Activated T-cell treated with anti-CD3 and anti-CD28 coated beads, Interleukin-2, amount 50 U/mL, for 72 hours (primary cell): ENCODE results near the gene SSR3. TPM values are rescaled to one million over a fixed set of nuclear protein-coding genes. Genes with fewer than 3 reads are reported as not detected.

ENCODE experiments used
- ATAC-seq, 2 donors: fragments of 150-1000 bp; cut with Tn5 transposase; replicated peaks in 1 of 2; 2 replicates each; pipeline ENCODE4 v1.10.0; 2021; ENCODE audit warnings: moderate library complexity in 2 of 2, mild to moderate bottlenecking in 1 of 2
- DNase-seq, 2 donors: peaks; one replicate each; pipeline ENCODE4 v3.0.0; 2021 to 2022; ENCODE audit warnings: mixed read lengths in 1 of 2
- H3K27ac Mint-ChIP-seq: one replicate; pipeline ENCODE4 v1.8.0; 2022; ENCODE audit warnings: mild to moderate bottlenecking, moderate library complexity, mixed read lengths
- H3K27me3 Mint-ChIP-seq: one replicate; pipeline ENCODE4 v1.8.0; 2022; ENCODE audit warnings: low read depth, mixed read lengths
- H3K36me3 Mint-ChIP-seq, 2 donors: one replicate each; pipeline ENCODE4 v1.8.0; 2022; ENCODE audit warnings: mixed read lengths in 2 of 2, mild to moderate bottlenecking in 1 of 2; ENCODE audit not compliant: insufficient read depth in 2 of 2
- H3K4me1 Mint-ChIP-seq: one replicate; pipeline ENCODE4 v1.8.0; 2022; ENCODE audit warnings: low read depth, mixed read lengths
- H3K4me3 Mint-ChIP-seq, 2 donors: one replicate each; pipeline ENCODE4 v1.8.0; 2022; ENCODE audit warnings: mild to moderate bottlenecking in 2 of 2, mixed read lengths in 2 of 2, moderate library complexity in 2 of 2
- H3K9me3 Mint-ChIP-seq, 2 donors: one replicate each; pipeline ENCODE4 v1.8.0; 2022; ENCODE audit warnings: mixed read lengths in 2 of 2
- total RNA-seq, 2 donors: library from RNA; stranded (reverse); gene quantifications; one replicate each; pipeline ENCODE4 v1.2.3, GENCODE V29; 2022

Gene SSR3
- total RNA-seq, 2 donors from 2014 or later = 189 to 204 TPM

DNA sequence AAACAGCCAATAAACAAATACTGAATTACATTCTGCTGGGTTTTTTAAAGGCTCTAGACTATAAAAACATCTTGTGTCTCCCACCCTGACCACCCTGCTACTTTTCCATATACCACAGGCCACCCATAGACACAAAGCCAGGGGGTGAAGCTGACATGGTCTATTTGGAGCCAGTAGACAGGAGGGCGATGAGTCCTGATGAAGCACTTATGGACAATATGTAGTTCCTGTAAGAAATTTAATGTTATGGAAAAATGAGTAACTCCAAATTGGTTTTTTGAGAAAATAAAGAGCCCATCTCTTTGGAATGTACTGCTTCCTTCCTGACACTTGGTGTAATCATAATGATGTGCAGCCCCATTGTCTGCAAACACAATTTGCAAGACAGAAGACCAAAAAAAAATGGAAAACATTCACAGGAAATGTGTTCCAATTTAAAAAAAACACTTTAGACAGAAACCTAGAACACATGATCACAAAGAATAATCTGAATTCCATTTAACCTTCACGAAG is 11.8 kb downstream of the SSR3 start:
- H3K27ac Mint-ChIP-seq = no peak overlapping the region
- no peak for DNase-seq
- H3K9me3 Mint-ChIP-seq = no peaks in the 10 kb centered on the region
- peaks cover 13% of the 10 kb centered on the region for H3K4me1 Mint-ChIP-seq
- no peaks in the 10 kb centered on the region for H3K27me3 Mint-ChIP-seq
- H3K4me3 Mint-ChIP-seq = no peak overlapping the region
- no peak for ATAC-seq
- peaks cover 7 to 23% of the 10 kb centered on the region in 2 donors for H3K36me3 Mint-ChIP-seq

GRCh38 chr3:156542101-156543042 is 12.5 kb downstream of the SSR3 start:
- H3K4me3 Mint-ChIP-seq = no peak overlapping the region
- DNase-seq = no peak
- no peaks in the 10 kb centered on the region for H3K27me3 Mint-ChIP-seq
- no peak for ATAC-seq
- no peaks in the 10 kb centered on the region for H3K9me3 Mint-ChIP-seq
- H3K36me3 Mint-ChIP-seq = peaks cover 7 to 21% of the 10 kb centered on the region in 2 donors
- H3K27ac Mint-ChIP-seq = no peak overlapping the region
- H3K4me1 Mint-ChIP-seq = peaks cover 11% of the 10 kb centered on the region

- no peak overlapping the region for H3K4me3 Mint-ChIP-seq
- ATAC-seq (no peak), DNase-seq (no peak)
- H3K4me1 Mint-ChIP-seq = peaks cover 9% of the 10 kb centered on the region
- H3K27ac Mint-ChIP-seq = no peak overlapping the region
- no peaks in the 10 kb centered on the region for H3K9me3 Mint-ChIP-seq
- no peaks in the 10 kb centered on the region for H3K27me3 Mint-ChIP-seq
- peaks cover 0 to 5% of the 10 kb centered on the region in 2 donors for H3K36me3 Mint-ChIP-seq
Measured at GRCh38 chr3:156539802-156540201, 15.1 kb downstream of the SSR3 start.

DNA sequence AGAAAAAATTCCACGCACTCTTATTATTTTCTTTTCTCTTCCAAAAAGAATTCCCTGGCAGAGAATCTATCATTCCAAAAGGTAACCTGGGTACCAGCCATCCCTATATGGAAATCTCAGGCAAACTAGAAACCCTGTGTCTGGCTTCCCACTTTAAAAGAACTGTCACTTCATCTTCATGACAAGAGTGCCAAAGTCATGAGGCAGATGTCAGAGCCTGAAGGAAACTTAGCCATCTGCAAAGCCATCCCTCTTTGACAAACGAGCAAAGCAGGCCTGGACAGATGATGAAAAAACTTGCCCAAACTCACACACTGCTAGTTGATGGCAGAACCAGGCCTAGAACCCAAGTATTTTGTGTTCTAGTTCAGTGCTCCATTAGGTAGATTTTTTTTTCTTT is 15.9 kb downstream of the SSR3 start:
- peaks cover 9% of the 10 kb centered on the region for H3K4me1 Mint-ChIP-seq
- H3K9me3 Mint-ChIP-seq = no peaks in the 10 kb centered on the region
- H3K27me3 Mint-ChIP-seq = no peaks in the 10 kb centered on the region
- no peak overlapping the region for H3K4me3 Mint-ChIP-seq
- no peak overlapping the region for H3K27ac Mint-ChIP-seq
- ATAC-seq = no peak
- DNase-seq = no peak
- H3K36me3 Mint-ChIP-seq = peaks cover 0 to 5% of the 10 kb centered on the region in 2 donors

GRCh38 chr3:156536524-156537316 is 18.2 kb downstream of the SSR3 start:
- no peak overlapping the region for H3K27ac Mint-ChIP-seq
- H3K4me3 Mint-ChIP-seq = no peak overlapping the region
- H3K9me3 Mint-ChIP-seq = no peaks in the 10 kb centered on the region
- no peaks in the 10 kb centered on the region for H3K27me3 Mint-ChIP-seq
- peaks cover 9% of the 10 kb centered on the region for H3K4me1 Mint-ChIP-seq
- ATAC-seq = no peak
- H3K36me3 Mint-ChIP-seq = peaks cover 0 to 2% of the 10 kb centered on the region in 2 donors
- DNase-seq = no peak

GRCh38 chr3:156535798-156536197 is 19.1 kb downstream of the SSR3 start:
- H3K9me3 Mint-ChIP-seq = no peaks in the 10 kb centered on the region
- H3K27ac Mint-ChIP-seq = no peak overlapping the region
- ATAC-seq = no peak
- H3K27me3 Mint-ChIP-seq = no peaks in the 10 kb centered on the region
- peaks cover 0 to 2% of the 10 kb centered on the region in 2 donors for H3K36me3 Mint-ChIP-seq
- no peak overlapping the region for H3K4me3 Mint-ChIP-seq
- H3K4me1 Mint-ChIP-seq = peaks cover 9% of the 10 kb centered on the region
- no peak for DNase-seq

GRCh38 chr3:156535162-156535627 is 19.7 kb downstream of the SSR3 start:
- DNase-seq = peak; percentile 23 to 27
- Mint-ChIP-seq H3K9me3 (no peaks in the 10 kb centered on the region), H3K36me3 (no peaks in the 10 kb centered on the region), H3K4me1 (peaks cover 9% of the 10 kb centered on the region), H3K4me3 (no peak overlapping the region), H3K27ac (no peak overlapping the region), H3K27me3 (no peaks in the 10 kb centered on the region)
- ATAC-seq = peak; percentile 81 to 89

GRCh38 chr3:156533205-156533604 is 21.7 kb downstream of the SSR3 start:
- Mint-ChIP-seq H3K4me3 (no peak overlapping the region), H3K27me3 (peaks cover 6% of the 10 kb centered on the region), H3K4me1 (peaks cover 9% of the 10 kb centered on the region), H3K27ac (no peak overlapping the region), H3K9me3 (no peaks in the 10 kb centered on the region), H3K36me3 (no peaks in the 10 kb centered on the region)
- no peak for DNase-seq
- no peak for ATAC-seq

GRCh38 chr3:156532730-156533129 is 22.2 kb downstream of the SSR3 start:
- Mint-ChIP-seq H3K9me3 (no peaks in the 10 kb centered on the region), H3K27me3 (peaks cover 11% of the 10 kb centered on the region), H3K27ac (no peak overlapping the region), H3K4me3 (no peak overlapping the region), H3K36me3 (no peaks in the 10 kb centered on the region), H3K4me1 (peaks cover 9% of the 10 kb centered on the region)
- ATAC-seq (no peak), DNase-seq (no peak)

DNA sequence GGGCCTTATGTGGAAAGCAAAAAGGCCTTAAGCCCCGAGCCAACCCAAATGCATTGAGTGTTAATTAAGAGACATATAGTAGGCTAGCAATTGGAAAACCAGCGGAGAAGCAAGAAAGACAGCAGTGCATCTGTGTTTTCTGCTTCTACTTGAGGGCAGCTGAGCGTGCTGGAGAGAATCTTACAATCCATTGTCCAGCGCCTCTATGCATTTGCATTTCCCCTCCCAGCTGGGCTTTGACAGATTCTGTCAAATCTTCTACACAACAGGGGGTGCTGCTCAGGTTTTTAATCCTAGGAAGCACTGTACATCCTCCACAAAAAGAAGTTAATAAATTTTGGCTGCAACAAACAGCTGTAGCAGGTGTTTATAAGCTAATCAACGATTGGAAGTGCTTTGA is 23.9 kb downstream of the SSR3 start:
- no peaks in the 10 kb centered on the region for H3K9me3 Mint-ChIP-seq
- peaks cover 11% of the 10 kb centered on the region for H3K27me3 Mint-ChIP-seq
- peaks cover 8% of the 10 kb centered on the region for H3K4me1 Mint-ChIP-seq
- no peak for DNase-seq
- no peak overlapping the region for H3K27ac Mint-ChIP-seq
- H3K4me3 Mint-ChIP-seq = no peak overlapping the region
- H3K36me3 Mint-ChIP-seq = no peaks in the 10 kb centered on the region
- ATAC-seq = no peak

GRCh38 chr3:156527060-156527459 is 27.9 kb downstream of the SSR3 start:
- Mint-ChIP-seq H3K4me3 (no peak overlapping the region), H3K27me3 (peaks cover 28% of the 10 kb centered on the region), H3K4me1 (peaks cover 13% of the 10 kb centered on the region), H3K36me3 (peaks cover 0 to 4% of the 10 kb centered on the region in 2 donors), H3K27ac (no peak overlapping the region), H3K9me3 (no peaks in the 10 kb centered on the region)
- ATAC-seq = no peak
- DNase-seq = no peak

GRCh38 chr3:156525808-156526207 is 29.1 kb downstream of the SSR3 start:
- ATAC-seq = no peak
- H3K36me3 Mint-ChIP-seq = peaks cover 0 to 4% of the 10 kb centered on the region in 2 donors
- H3K4me3 Mint-ChIP-seq = no peak overlapping the region

GRCh38 chr3:156522673-156523072 is 32.2 kb downstream of the SSR3 start:
- Mint-ChIP-seq H3K4me3 (no peak overlapping the region), H3K4me1 (peaks cover 28% of the 10 kb centered on the region), H3K36me3 (peaks cover 0 to 4% of the 10 kb centered on the region in 2 donors), H3K27ac (peak overlapping the region; percentile 41), H3K9me3 (no peaks in the 10 kb centered on the region), H3K27me3 (peaks cover 36% of the 10 kb centered on the region)
- ATAC-seq (no peak), DNase-seq (no peak)

More at GRCh38 chr3:156525808-156526207, 29.1 kb downstream of the SSR3 start:
- Mint-ChIP-seq H3K4me1 (peaks cover 13% of the 10 kb centered on the region), H3K27ac (no peak overlapping the region), H3K27me3 (peaks cover 28% of the 10 kb centered on the region), H3K9me3 (no peaks in the 10 kb centered on the region)
- no peak for DNase-seq
